ENCODE measurements around the gene GAPT.

- TF ChIP-seq CTCF (IDR thresholded peaks at IDR 0.05) (no peak), POLR2A (IDR thresholded peaks at IDR 0.05) (no peak)
These were observed 40.2 kb upstream of the GAPT start for GRCh38 chr5:58450811-58451629.

Data from esophagus squamous epithelium (tissue), 4 donors.